ENCODE results near the gene OSBPL9. TPM values are rescaled to one million over a fixed set of nuclear protein-coding genes. Genes with fewer than 3 reads are reported as not detected.

Gene OSBPL9
- total and polyA plus RNA-seq, 9 of the 15 experiments (the other 6 are each of a cell fraction or from before 2014, with no cell fraction given): 43.9 to 217 (median 170) TPM

- peak; percentile 86 for TF ChIP-seq ZNF431 (CRISPR knock-in tag; IDR thresholded peaks at IDR 0.05)
- TF ChIP-seq UBTF (IDR thresholded peaks at IDR 0.05; ENCODE audit: borderline replicate concordance in 1 of 2, low read depth in 2 of 2, low read length in 2 of 2): peak in 1 of 2 experiments; percentile 87; a peak in 2 of 4 replicates
- TF ChIP-seq ATF7 (IDR thresholded peaks at IDR 0.05): peak; percentile 43; the same call in 1 of the 2 replicates
- no peak for TF ChIP-seq DACH1 (IDR thresholded peaks at IDR 0.05; ENCODE audit: partially characterized antibody)
- TF ChIP-seq CHD7 (IDR thresholded peaks at IDR 0.05; ENCODE audit: low read depth, low read length): no peak
- no peak for TF ChIP-seq HNRNPH1 (optimal IDR thresholded peaks at IDR 0.05; ENCODE audit: low read depth, low read length)
- no peak for TF ChIP-seq PHTF2 (CRISPR knock-in tag; IDR thresholded peaks at IDR 0.05)
- TF ChIP-seq PBX2 (CRISPR knock-in tag; IDR thresholded peaks at IDR 0.05; ENCODE audit: low read depth): no peak
- TF ChIP-seq PBX2 (tag; conservative IDR thresholded peaks at IDR 0.05; ENCODE audit: low read depth): 0 out of 2 replicates have a peak, but pooled peaks have one; percentile 19
These were observed 31.6 kb downstream of the OSBPL9 start (continued) for GRCh38 chr1:51648180-51649109.
